T-helper 17 cell (primary cell): ENCODE data around the gene CHKB. TPM values are rescaled to one million over a fixed set of nuclear protein-coding genes. Genes with fewer than 3 reads are reported as not detected.

Experiments used
- ATAC-seq: fragments of 150-1000 bp; cut with Tn5 transposase; 2 replicates; pipeline ENCODE4 v1.10.0; 2021; ENCODE audit warnings: mild to moderate bottlenecking, moderate library complexity
- DNase-seq, 3 donors: peaks; one replicate each; pipeline versions ENCODE4 v3.0.0 to v3.0.0-alpha.2; 2020 to 2021
- H3K9me3 ChIP-seq: one replicate; pipeline ENCODE4 v1.7.0; 2013; ENCODE audit warnings: low read length, mild to moderate bottlenecking; ENCODE audit not compliant: control insufficient read depth, poor library complexity, severe bottlenecking
- H3K27ac Mint-ChIP-seq: one replicate; pipeline ENCODE4 v1.8.0; 2022; ENCODE audit warnings: mild to moderate bottlenecking, moderate library complexity, mixed read lengths
- H3K27me3 Mint-ChIP-seq: one replicate; pipeline ENCODE4 v1.8.0; 2022; ENCODE audit warnings: mixed read lengths
- H3K36me3 Mint-ChIP-seq: one replicate; pipeline ENCODE4 v1.8.0; 2022; ENCODE audit warnings: low read depth, mixed read lengths
- H3K4me1 Mint-ChIP-seq: one replicate; pipeline ENCODE4 v1.8.0; 2022; ENCODE audit warnings: mild to moderate bottlenecking, mixed read lengths
- H3K4me3 Mint-ChIP-seq: one replicate; pipeline ENCODE4 v1.8.0; 2022; ENCODE audit warnings: mild to moderate bottlenecking, moderate library complexity, mixed read lengths
- total RNA-seq, 4 donors: library from RNA in 2 of 4; stranded (reverse) in 2 of 4; gene quantifications; one replicate each; pipeline ENCODE4 v1.2.3 and lab custom pipeline; 2022 to 2026

Gene CHKB
- total RNA-seq (100 to 1,000 TPM; 133 to 181 TPM), total RNA-seq (lab: John Stamatoyannopoulos, UW) (3.3 to 6.1 reads per million in 2 donors)

- Mint-ChIP-seq H3K36me3 (no peaks in the 10 kb centered on the region), H3K27ac (peak within 1 kb of the TSS; percentile 84), H3K4me3 (peak within 1 kb of the TSS; percentile 95), H3K4me1 (peaks cover 12% of the 10 kb centered on the region), H3K27me3 (no peaks in the 10 kb centered on the region)
- H3K9me3 ChIP-seq, result no peaks in the 10 kb centered on the region
- DNase-seq (peak; percentile 97 to 98 (median 97)), ATAC-seq (peak; percentile 95)
Measured at GRCh38 chr22:50582493-50583293, at the start of gene CHKB. Gene CHKB (minus strand): TSS chr22:50582849. CDS start chr22:50582781, 68 bp downstream.

GRCh38 chr22:50630376-50630775 lies 47.7 kb upstream of the CHKB start:
- ATAC-seq (no peak), DNase-seq (no peak)
- peaks cover 19% of the 10 kb centered on the region for H3K4me1 Mint-ChIP-seq
- no peak overlapping the region for H3K4me3 Mint-ChIP-seq
- H3K27me3 Mint-ChIP-seq, result no peaks in the 10 kb centered on the region
- H3K9me3 ChIP-seq, result no peaks in the 10 kb centered on the region
- no peak overlapping the region for H3K27ac Mint-ChIP-seq
- H3K36me3 Mint-ChIP-seq, result peaks cover 5% of the 10 kb centered on the region

- H3K27ac Mint-ChIP-seq, result peak overlapping the region; percentile 97
- DNase-seq (no peak), ATAC-seq (no peak)
Measured at GRCh38 chr22:50628543-50629134, 46.0 kb upstream of the CHKB start.

GRCh38 chr22:50627642-50628542 lies 45.2 kb upstream of the CHKB start, which contains the start of gene ARSA:
Gene ARSA (minus strand): TSS chr22:50628152. CDS start chr22:50627779, 373 bp downstream.
- no peaks in the 10 kb centered on the region for H3K9me3 ChIP-seq
- peak; percentile 93 for ATAC-seq
- peak; percentile 58 to 76 (median 70) for DNase-seq
- peaks cover 19% of the 10 kb centered on the region for H3K4me1 Mint-ChIP-seq
- peak within 1 kb of the TSS; percentile 96 for H3K4me3 Mint-ChIP-seq
- H3K36me3 Mint-ChIP-seq, result peaks cover 5% of the 10 kb centered on the region
- no peaks in the 10 kb centered on the region for H3K27me3 Mint-ChIP-seq
- peak within 1 kb of the TSS; percentile 97 for H3K27ac Mint-ChIP-seq

More at GRCh38 chr22:50628543-50629134, 46.0 kb upstream of the CHKB start:
- H3K4me3 Mint-ChIP-seq, result peak overlapping the region; percentile 96
- no peaks in the 10 kb centered on the region for H3K27me3 Mint-ChIP-seq
- peaks cover 19% of the 10 kb centered on the region for H3K4me1 Mint-ChIP-seq
- H3K36me3 Mint-ChIP-seq, result peaks cover 5% of the 10 kb centered on the region
- H3K9me3 ChIP-seq, result no peaks in the 10 kb centered on the region

GRCh38 chr22:50626850-50627641 lies 44.4 kb upstream of the CHKB start:
- Mint-ChIP-seq H3K36me3 (peaks cover 5% of the 10 kb centered on the region), H3K4me3 (peak overlapping the region; percentile 96), H3K27me3 (no peaks in the 10 kb centered on the region), H3K27ac (peak overlapping the region; percentile 97), H3K4me1 (peaks cover 22% of the 10 kb centered on the region)
- H3K9me3 ChIP-seq, result no peaks in the 10 kb centered on the region
- ATAC-seq (no peak), DNase-seq (no peak)

GRCh38 chr22:50626314-50626849 lies 43.7 kb upstream of the CHKB start:
- no peaks in the 10 kb centered on the region for H3K9me3 ChIP-seq
- no peak for ATAC-seq
- no peak for DNase-seq
- no peaks in the 10 kb centered on the region for H3K27me3 Mint-ChIP-seq
- H3K27ac Mint-ChIP-seq, result peak overlapping the region; percentile 34
- peaks cover 5% of the 10 kb centered on the region for H3K36me3 Mint-ChIP-seq
- H3K4me3 Mint-ChIP-seq, result peak overlapping the region; percentile 86
- peaks cover 28% of the 10 kb centered on the region for H3K4me1 Mint-ChIP-seq

- ATAC-seq, result no peak
- H3K9me3 ChIP-seq, result no peaks in the 10 kb centered on the region
- DNase-seq, result no peak
- Mint-ChIP-seq H3K27me3 (no peaks in the 10 kb centered on the region), H3K36me3 (peaks cover 5% of the 10 kb centered on the region), H3K4me3 (peak overlapping the region; percentile 19), H3K27ac (peak overlapping the region; percentile 29), H3K4me1 (peaks cover 35% of the 10 kb centered on the region)
Measured at GRCh38 chr22:50625568-50626313, 43.1 kb upstream of the CHKB start.

GRCh38 chr22:50625131-50625567 lies 42.5 kb upstream of the CHKB start:
- H3K27me3 Mint-ChIP-seq, result no peaks in the 10 kb centered on the region
- no peak for ATAC-seq
- H3K27ac Mint-ChIP-seq, result peak overlapping the region; percentile 29
- peaks cover 35% of the 10 kb centered on the region for H3K4me1 Mint-ChIP-seq
- H3K4me3 Mint-ChIP-seq, result no peak overlapping the region
- H3K9me3 ChIP-seq, result no peaks in the 10 kb centered on the region
- H3K36me3 Mint-ChIP-seq, result peaks cover 5% of the 10 kb centered on the region
- no peak for DNase-seq

GRCh38 chr22:50624347-50625130 lies 41.9 kb upstream of the CHKB start:
- Mint-ChIP-seq H3K4me1 (peaks cover 31% of the 10 kb centered on the region), H3K36me3 (peaks cover 5% of the 10 kb centered on the region), H3K27me3 (no peaks in the 10 kb centered on the region), H3K27ac (peak overlapping the region; percentile 73), H3K4me3 (peak overlapping the region; percentile 59)
- ATAC-seq, result no peak
- DNase-seq, result no peak
- H3K9me3 ChIP-seq, result no peaks in the 10 kb centered on the region

- no peaks in the 10 kb centered on the region for H3K27me3 Mint-ChIP-seq
- H3K27ac Mint-ChIP-seq, result peak overlapping the region; percentile 99
- no peak for DNase-seq
- ATAC-seq, result no peak
- no peaks in the 10 kb centered on the region for H3K9me3 ChIP-seq
- peaks cover 25% of the 10 kb centered on the region for H3K4me1 Mint-ChIP-seq
- H3K4me3 Mint-ChIP-seq, result peak overlapping the region; percentile 91
- H3K36me3 Mint-ChIP-seq, result no peaks in the 10 kb centered on the region
Measured at GRCh38 chr22:50622723-50623327, 40.2 kb upstream of the CHKB start.
